HUES6 (cell line): ENCODE data around the gene ARSJ.

ENCODE experiments used
- H3K27ac ChIP-seq: 2 replicates; pipeline ENCODE4 v1.7.0; 2013; ENCODE audit warnings: low read depth, mild to moderate bottlenecking, low read length, inconsistent platforms
- H3K27me3 ChIP-seq: 2 replicates; pipeline ENCODE4 v1.6.1; 2013; ENCODE audit warnings: low read length; ENCODE audit not compliant: control insufficient read depth, insufficient read depth
- H3K36me3 ChIP-seq: 2 replicates; pipeline ENCODE4 v1.6.1; 2013; ENCODE audit warnings: low read length; ENCODE audit not compliant: control insufficient read depth, insufficient read depth
- H3K4me1 ChIP-seq: 2 replicates; pipeline ENCODE4 v1.6.1; 2013; ENCODE audit warnings: low read length; ENCODE audit not compliant: control insufficient read depth, insufficient read depth
- H3K4me3 ChIP-seq: 2 replicates; pipeline ENCODE4 v1.5.1; 2013; ENCODE audit warnings: low read depth, low read length
- H3K9ac ChIP-seq: one replicate; pipeline ENCODE4 v1.6.1; 2013; ENCODE audit warnings: mild to moderate bottlenecking, low read length
- H3K9me3 ChIP-seq: 2 replicates; pipeline ENCODE4 v1.6.1; 2013; ENCODE audit warnings: low read depth, low read length; ENCODE audit not compliant: control insufficient read depth, insufficient read depth

The ARSJ gene

GRCh38 chr4:113957956-113958355 is 21.5 kb downstream of the ARSJ start:
- Histone ChIP-seq H3K27me3 (no peaks in the 10 kb centered on the region), H3K36me3 (no peaks in the 10 kb centered on the region), H3K9me3 (no peaks in the 10 kb centered on the region; the same call in 1 of the 2 replicates), H3K9ac (no peak overlapping the region), H3K4me3 (no peak overlapping the region), H3K4me1 (peaks cover 8% of the 10 kb centered on the region; the same call in 1 of the 2 replicates), H3K27ac (no peak overlapping the region)

GRCh38 chr4:113955948-113956347 is 23.5 kb downstream of the ARSJ start:
- Histone ChIP-seq H3K27ac (no peak overlapping the region), H3K9me3 (no peaks in the 10 kb centered on the region), H3K36me3 (no peaks in the 10 kb centered on the region), H3K4me1 (peaks cover 8% of the 10 kb centered on the region; the same call in 1 of the 2 replicates), H3K4me3 (no peak overlapping the region), H3K27me3 (no peaks in the 10 kb centered on the region), H3K9ac (no peak overlapping the region)

GRCh38 chr4:113955411-113955810 is 24.0 kb downstream of the ARSJ start:
- H3K27ac ChIP-seq, result no peak overlapping the region

GRCh38 chr4:113953888-113954287 is 25.6 kb downstream of the ARSJ start:
- peaks cover under 1% of the 10 kb centered on the region; the same call in 1 of the 2 replicates for H3K4me1 ChIP-seq
- H3K36me3 ChIP-seq, result no peaks in the 10 kb centered on the region

More at GRCh38 chr4:113955411-113955810, 24.0 kb downstream of the ARSJ start:
- H3K4me3 ChIP-seq, result no peak overlapping the region
- H3K9me3 ChIP-seq, result no peaks in the 10 kb centered on the region
- H3K9ac ChIP-seq, result no peak overlapping the region
- H3K36me3 ChIP-seq, result no peaks in the 10 kb centered on the region
- H3K4me1 ChIP-seq, result peaks cover 8% of the 10 kb centered on the region; the same call in 1 of the 2 replicates
- H3K27me3 ChIP-seq, result no peaks in the 10 kb centered on the region

GRCh38 chr4:113952452-113953029 is 26.9 kb downstream of the ARSJ start:
- Histone ChIP-seq H3K27me3 (no peaks in the 10 kb centered on the region), H3K9me3 (no peaks in the 10 kb centered on the region), H3K36me3 (no peaks in the 10 kb centered on the region), H3K27ac (no peak overlapping the region), H3K9ac (no peak overlapping the region), H3K4me3 (no peak overlapping the region), H3K4me1 (no peaks in the 10 kb centered on the region)

More at GRCh38 chr4:113953888-113954287, 25.6 kb downstream of the ARSJ start:
- Histone ChIP-seq H3K9ac (no peak overlapping the region), H3K9me3 (no peaks in the 10 kb centered on the region), H3K27ac (no peak overlapping the region), H3K27me3 (no peaks in the 10 kb centered on the region), H3K4me3 (no peak overlapping the region)

- H3K36me3 ChIP-seq, result no peaks in the 10 kb centered on the region
- H3K4me1 ChIP-seq, result 0 out of 2 replicates have a peak, but pooled peaks cover under 1% of the 10 kb centered on the region
- H3K27ac ChIP-seq, result no peak overlapping the region
- no peaks in the 10 kb centered on the region for H3K27me3 ChIP-seq
- no peak overlapping the region for H3K9ac ChIP-seq
- H3K4me3 ChIP-seq, result no peak overlapping the region
- no peaks in the 10 kb centered on the region for H3K9me3 ChIP-seq
These were observed 28.2 kb downstream of the ARSJ start for GRCh38 chr4:113951263-113951662.

- no peak overlapping the region for H3K4me3 ChIP-seq
- no peak overlapping the region for H3K9ac ChIP-seq
- H3K4me1 ChIP-seq, result peaks cover 7% of the 10 kb centered on the region; the same call in 1 of the 2 replicates
- H3K9me3 ChIP-seq, result no peaks in the 10 kb centered on the region
- no peaks in the 10 kb centered on the region for H3K36me3 ChIP-seq
- H3K27me3 ChIP-seq, result no peaks in the 10 kb centered on the region
- no peak overlapping the region for H3K27ac ChIP-seq
These were observed 29.2 kb downstream of the ARSJ start for GRCh38 chr4:113950207-113950606.

- H3K4me3 ChIP-seq, result no peak overlapping the region
- no peak overlapping the region for H3K9ac ChIP-seq
- no peak overlapping the region for H3K27ac ChIP-seq
- no peaks in the 10 kb centered on the region for H3K36me3 ChIP-seq
- H3K4me1 ChIP-seq, result peaks cover 7% of the 10 kb centered on the region; the same call in 1 of the 2 replicates
- H3K27me3 ChIP-seq, result no peaks in the 10 kb centered on the region
- no peaks in the 10 kb centered on the region for H3K9me3 ChIP-seq
These were observed 32.0 kb downstream of the ARSJ start for GRCh38 chr4:113947484-113947883.

GRCh38 chr4:113945906-113946305 is 33.5 kb downstream of the ARSJ start:
- H3K9ac ChIP-seq, result no peak overlapping the region
- no peak overlapping the region for H3K4me3 ChIP-seq
- no peaks in the 10 kb centered on the region for H3K9me3 ChIP-seq
- H3K27ac ChIP-seq, result no peak overlapping the region
- no peaks in the 10 kb centered on the region for H3K27me3 ChIP-seq
- peaks cover 7% of the 10 kb centered on the region; the same call in 1 of the 2 replicates for H3K4me1 ChIP-seq
- no peaks in the 10 kb centered on the region for H3K36me3 ChIP-seq

GRCh38 chr4:113943863-113944262 is 35.6 kb downstream of the ARSJ start:
- H3K4me1 ChIP-seq, result peaks cover 7% of the 10 kb centered on the region; the same call in 1 of the 2 replicates
- no peaks in the 10 kb centered on the region for H3K9me3 ChIP-seq
- H3K36me3 ChIP-seq, result no peaks in the 10 kb centered on the region
- no peaks in the 10 kb centered on the region for H3K27me3 ChIP-seq
- no peak overlapping the region for H3K9ac ChIP-seq
- no peak overlapping the region for H3K27ac ChIP-seq
- no peak overlapping the region for H3K4me3 ChIP-seq

GRCh38 chr4:113943085-113943484 is 36.4 kb downstream of the ARSJ start:
- no peak overlapping the region for H3K9ac ChIP-seq
- H3K27me3 ChIP-seq, result no peaks in the 10 kb centered on the region
- no peak overlapping the region for H3K4me3 ChIP-seq
- H3K4me1 ChIP-seq, result peaks cover 7% of the 10 kb centered on the region; the same call in 1 of the 2 replicates
- no peaks in the 10 kb centered on the region for H3K9me3 ChIP-seq
- H3K36me3 ChIP-seq, result no peaks in the 10 kb centered on the region
- no peak overlapping the region for H3K27ac ChIP-seq
